K562 (cell line): ENCODE measurements around the gene USP19. TPM values are rescaled to one million over a fixed set of nuclear protein-coding genes. Genes with fewer than 3 reads are reported as not detected.

Source experiments
- FOSL1 ChIP-seq: fragments of 200-800 bp; sonication (Bioruptor generic); conservative IDR thresholded peaks from 2 replicates; pipeline ENCODE4 v1.6.1; 2016; ENCODE audit warnings: missing genetic modification characterization, missing compliant biosample characterization
- FUS ChIP-seq: fragments of 200-400 bp; formaldehyde crosslinking; optimal IDR thresholded peaks from 2 replicates; pipeline ENCODE3; 2017; ENCODE audit warnings: low read depth, low read length
- ZBTB40 ChIP-seq, 2 experiments: fragments of 450-650 bp in 1 of 2; sonication (generic) in 1 of 2; formaldehyde crosslinking in 1 of 2; IDR thresholded peaks; 2 replicates each; pipeline versions ENCODE4 v1.7.1 to v1.9.0; 2016 to 2022; ENCODE audit warnings: inconsistent platforms in 1 of 2, mild to moderate bottlenecking in 1 of 2, missing genetic modification reagents in 1 of 2
- ZNF408 ChIP-seq: fragments of 250-450 bp; sonication (Bioruptor Pico); IDR thresholded peaks from 2 replicates; pipeline ENCODE4 v1.4.0; 2020; ENCODE audit warnings: low read depth, mild to moderate bottlenecking, moderate library complexity
- polyA plus RNA-seq, 8 experiments: library from polyadenylated mRNA; depleted of rRNA in 4 of 8; stranded (reverse) in 5 of 8; unstranded in 3 of 8; fragments of >200 nt; fragmentation: Nextera tagmentation in 2 of 8; fragmentation: Illumina TruSeq in 1 of 8; extraction: Ambion mirVana in 2 of 8; extraction: Trizol in 1 of 8; gene quantifications; 2 replicates each; pipeline versions ENCODE4 v1.2.1 to v1.2.3, GENCODE V29; 2011 to 2014; ENCODE audit warnings: inconsistent platforms in 1 of 8, missing spikeins in 1 of 8
- total RNA-seq, 7 experiments: library from RNA; depleted of rRNA in 6 of 7; stranded (reverse); fragments of >200 nt in 6 of 7; fragmentation: Illumina TruSeq in 2 of 7; extraction: Trizol in 2 of 7; gene quantifications; 2 replicates each; pipeline versions ENCODE4 v1.2.1 to v1.2.3, GENCODE V29; 2011 to 2021; ENCODE audit warnings: low replicate concordance in 1 of 7

The USP19 gene
- total and polyA plus RNA-seq, 9 of the 15 experiments (the other 6 are each of a cell fraction or from before 2014, with no cell fraction given) = 0.24 to 65.9 (median 36.9) TPM

GRCh38 chr3:49119439-49119838 is 1.2 kb downstream of the USP19 start (continued):
- no peak for TF ChIP-seq ZBTB40 (IDR thresholded peaks at IDR 0.05)
- TF ChIP-seq ZBTB40 (CRISPR knock-in tag; IDR thresholded peaks at IDR 0.05) = no peak
- TF ChIP-seq ZNF408 (CRISPR knock-in tag) = no peak
- no peak for TF ChIP-seq FOSL1 (tag)
- no peak for TF ChIP-seq FUS
